HUES48 (cell line): ENCODE data around the gene TUBGCP2.
"Not testable (repeated sequence)": the region's sequence is repeated elsewhere in the genome, so short reads cannot be mapped to it uniquely, and the experiment has no call there.

Source experiments
- H3K27ac ChIP-seq: one replicate; pipeline ENCODE4 v1.7.0; 2013; ENCODE audit warnings: low read depth, low read length, inconsistent platforms
- H3K27me3 ChIP-seq: 2 replicates; pipeline ENCODE4 v1.6.1; 2013; ENCODE audit warnings: mild to moderate bottlenecking, low read length; ENCODE audit not compliant: control insufficient read depth, insufficient read depth
- H3K36me3 ChIP-seq: 2 replicates; pipeline ENCODE4 v1.6.1; 2013; ENCODE audit warnings: low read length; ENCODE audit not compliant: control insufficient read depth, insufficient read depth
- H3K4me1 ChIP-seq: 2 replicates; pipeline ENCODE4 v1.6.1; 2013; ENCODE audit warnings: mild to moderate bottlenecking, low read length; ENCODE audit not compliant: control insufficient read depth, insufficient read depth
- H3K4me3 ChIP-seq: 2 replicates; pipeline ENCODE4 v1.5.1; 2013; ENCODE audit warnings: mild to moderate bottlenecking, low read depth, low read length
- H3K9ac ChIP-seq: 2 replicates; pipeline ENCODE4 v1.6.1; 2013; ENCODE audit warnings: mild to moderate bottlenecking, low read depth, low read length, moderate library complexity
- H3K9me3 ChIP-seq: 2 replicates; pipeline ENCODE4 v1.6.1; 2013; ENCODE audit warnings: low read length; ENCODE audit not compliant: control insufficient read depth, insufficient read depth

Gene TUBGCP2

DNA sequence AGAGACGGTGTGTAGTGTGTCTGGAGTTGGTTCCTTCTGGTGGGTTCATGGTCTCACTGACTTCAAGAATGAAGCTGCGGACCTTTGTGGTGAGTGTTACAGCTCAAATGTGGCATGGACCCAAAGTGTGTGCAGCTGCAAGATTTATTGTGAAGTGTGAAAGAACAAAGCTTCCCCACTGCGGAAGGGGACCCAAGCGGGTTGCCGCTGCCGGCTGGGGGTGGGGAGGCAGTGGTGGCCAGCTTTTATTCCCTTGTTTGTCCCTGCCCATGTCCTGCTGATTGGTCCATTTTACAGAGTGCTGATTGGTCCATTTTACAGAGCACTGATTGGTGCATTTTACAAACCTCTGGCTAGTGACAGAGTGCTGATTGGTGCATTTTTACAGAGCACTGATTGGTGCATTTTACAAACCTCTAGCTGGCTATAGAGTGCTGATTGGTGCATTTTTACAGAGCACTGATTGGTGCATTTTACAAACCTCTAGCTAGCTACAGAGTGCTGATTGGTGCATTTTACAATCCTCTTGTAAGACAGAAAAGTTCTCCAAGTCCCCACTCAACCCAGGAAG, 12.3 kb upstream of the TUBGCP2 start:
- not testable (repeated sequence) for H3K27ac ChIP-seq, H3K9me3 ChIP-seq, H3K9ac ChIP-seq, H3K36me3 ChIP-seq, H3K4me1 ChIP-seq, H3K4me3 ChIP-seq
- peaks cover 21% of the 10 kb centered on the region for H3K27me3 ChIP-seq

GRCh38 chr10:133318494-133319127, 9.9 kb upstream of the TUBGCP2 start:
- H3K27me3 ChIP-seq = peaks cover 9% of the 10 kb centered on the region
- H3K36me3 ChIP-seq = no peaks in the 10 kb centered on the region
- H3K27ac ChIP-seq = no peak overlapping the region
- no peaks in the 10 kb centered on the region for H3K4me1 ChIP-seq
- peak overlapping the region; percentile 56; the same call in 1 of the 2 replicates for H3K9ac ChIP-seq
- H3K9me3 ChIP-seq = no peaks in the 10 kb centered on the region
- H3K4me3 ChIP-seq = peak overlapping the region; percentile 72

DNA sequence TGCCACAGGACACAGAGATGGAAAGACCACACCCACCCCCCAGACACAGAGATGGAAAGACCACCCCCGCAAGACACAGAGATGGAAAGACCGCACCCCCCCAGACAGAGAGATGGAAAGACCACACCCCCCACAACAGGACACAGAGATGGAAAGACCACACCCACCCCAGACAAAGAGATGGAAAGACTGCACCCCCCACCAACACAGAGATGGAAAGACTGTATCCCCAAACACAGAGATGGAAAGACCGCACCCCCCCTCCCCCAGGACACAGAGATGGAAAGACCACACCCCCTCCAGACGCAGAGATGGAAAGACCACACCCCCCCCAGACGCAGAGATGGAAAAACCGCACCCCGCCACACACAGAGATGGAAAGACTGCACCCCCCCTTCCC, 8.1 kb upstream of the TUBGCP2 start:
- Histone ChIP-seq H3K27ac (no peak overlapping the region), H3K4me3 (no peak overlapping the region), H3K9ac (no peak overlapping the region), H3K36me3 (peaks cover 10% of the 10 kb centered on the region), H3K27me3 (peaks cover 9% of the 10 kb centered on the region), H3K4me1 (no peaks in the 10 kb centered on the region), H3K9me3 (no peaks in the 10 kb centered on the region)

GRCh38 chr10:133316266-133316665, 7.6 kb upstream of the TUBGCP2 start:
- peaks cover 14% of the 10 kb centered on the region for H3K36me3 ChIP-seq
- H3K9me3 ChIP-seq = no peaks in the 10 kb centered on the region
- H3K4me1 ChIP-seq = no peaks in the 10 kb centered on the region
- no peak overlapping the region for H3K27ac ChIP-seq
- H3K4me3 ChIP-seq = no peak overlapping the region
- no peak overlapping the region for H3K9ac ChIP-seq
- H3K27me3 ChIP-seq = peaks cover 9% of the 10 kb centered on the region

DNA sequence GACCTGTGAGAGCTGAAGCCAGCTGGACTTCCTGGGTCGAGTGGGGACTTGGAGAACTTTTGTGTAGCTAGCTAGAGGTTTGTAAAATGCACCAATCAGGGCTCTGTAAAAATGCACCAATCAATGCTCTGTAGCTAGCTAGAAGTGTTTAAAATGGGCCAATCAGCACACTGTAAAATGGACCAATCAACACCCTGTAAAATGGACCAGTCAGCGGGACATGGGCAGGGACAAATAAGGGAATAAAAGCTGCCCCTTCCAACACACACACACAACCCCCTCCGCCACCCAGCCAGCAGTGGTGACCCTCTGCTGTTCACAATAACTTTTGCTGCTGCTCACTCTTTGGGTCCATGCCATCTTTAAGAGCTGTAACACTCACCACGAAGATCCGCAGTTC, 7.2 kb upstream of the TUBGCP2 start:
- Histone ChIP-seq H3K9ac (no peak overlapping the region), H3K4me3 (no peak overlapping the region), H3K4me1 (no peaks in the 10 kb centered on the region), H3K27me3 (peaks cover 9% of the 10 kb centered on the region), H3K36me3 (peaks cover 18% of the 10 kb centered on the region), H3K9me3 (no peaks in the 10 kb centered on the region), H3K27ac (no peak overlapping the region)

- Histone ChIP-seq H3K27ac (no peak overlapping the region), H3K4me1 (no peaks in the 10 kb centered on the region), H3K36me3 (peaks cover 28% of the 10 kb centered on the region), H3K9me3 (no peaks in the 10 kb centered on the region), H3K9ac (no peak overlapping the region), H3K4me3 (no peak overlapping the region), H3K27me3 (peaks cover 9% of the 10 kb centered on the region)
These were observed 6.2 kb upstream of the TUBGCP2 start for GRCh38 chr10:133314911-133315310.

GRCh38 chr10:133313192-133313591, 4.5 kb upstream of the TUBGCP2 start:
- no peak overlapping the region for H3K27ac ChIP-seq
- H3K9ac ChIP-seq = no peak overlapping the region

GRCh38 chr10:133312769-133313145, 4.1 kb upstream of the TUBGCP2 start:
- no peak overlapping the region for H3K27ac ChIP-seq
- no peak overlapping the region for H3K9ac ChIP-seq
- no peak overlapping the region for H3K4me3 ChIP-seq
- no peaks in the 10 kb centered on the region for H3K27me3 ChIP-seq
- H3K36me3 ChIP-seq = peaks cover 32% of the 10 kb centered on the region
- H3K4me1 ChIP-seq = no peaks in the 10 kb centered on the region
- no peaks in the 10 kb centered on the region for H3K9me3 ChIP-seq

More at GRCh38 chr10:133313192-133313591, 4.5 kb upstream of the TUBGCP2 start:
- no peaks in the 10 kb centered on the region for H3K4me1 ChIP-seq
- peaks cover 32% of the 10 kb centered on the region for H3K36me3 ChIP-seq
- no peak overlapping the region for H3K4me3 ChIP-seq
- H3K27me3 ChIP-seq = no peaks in the 10 kb centered on the region
- no peaks in the 10 kb centered on the region for H3K9me3 ChIP-seq

GRCh38 chr10:133312016-133312768, 3.5 kb upstream of the TUBGCP2 start:
- no peaks in the 10 kb centered on the region for H3K4me1 ChIP-seq
- H3K9me3 ChIP-seq = no peaks in the 10 kb centered on the region
- H3K4me3 ChIP-seq = no peak overlapping the region
- no peak overlapping the region for H3K9ac ChIP-seq
- no peaks in the 10 kb centered on the region for H3K27me3 ChIP-seq
- H3K36me3 ChIP-seq = peaks cover 32% of the 10 kb centered on the region
- H3K27ac ChIP-seq = no peak overlapping the region

DNA sequence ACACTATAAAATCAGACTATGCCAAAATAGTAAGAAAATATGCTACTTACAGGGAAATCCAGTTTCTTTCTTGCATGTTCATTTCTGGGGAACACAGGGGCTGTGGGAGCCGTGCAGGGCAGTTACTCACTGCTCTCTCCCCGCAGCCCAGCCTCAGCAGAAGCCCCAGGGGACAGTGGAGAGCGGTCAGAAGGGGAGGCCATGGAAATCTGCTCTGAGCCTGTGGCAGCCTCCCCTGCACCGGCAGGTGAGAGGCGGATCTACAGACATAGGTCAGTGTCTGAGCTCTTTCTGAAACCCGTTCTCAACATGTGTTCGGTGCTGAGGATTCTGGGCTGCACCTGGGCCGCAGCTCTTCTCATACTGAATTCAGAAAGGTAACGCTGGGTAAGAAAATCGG, 2.9 kb upstream of the TUBGCP2 start:
- Histone ChIP-seq H3K9me3 (no peaks in the 10 kb centered on the region), H3K9ac (no peak overlapping the region), H3K4me3 (no peak overlapping the region), H3K27ac (no peak overlapping the region), H3K36me3 (peaks cover 32% of the 10 kb centered on the region), H3K27me3 (no peaks in the 10 kb centered on the region), H3K4me1 (no peaks in the 10 kb centered on the region)

DNA sequence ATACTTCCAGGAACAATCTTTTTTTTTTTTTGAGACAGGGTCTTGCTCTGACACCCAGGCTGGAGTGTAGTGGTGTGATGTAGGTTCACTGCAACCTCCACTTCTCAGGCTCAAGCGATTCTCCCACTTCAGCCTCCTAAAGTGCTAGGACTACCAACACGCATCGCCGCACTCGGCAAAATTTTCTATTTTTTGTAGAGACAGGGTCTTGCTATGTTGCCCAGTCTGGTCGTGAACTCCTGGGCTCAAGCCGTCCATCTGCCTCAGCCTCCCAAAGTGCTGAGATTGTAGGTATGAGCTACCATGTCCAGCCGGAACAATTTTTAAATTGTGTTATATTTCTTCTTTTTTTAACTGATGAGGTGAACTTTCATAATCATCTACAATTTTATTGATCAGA, 2.1 kb upstream of the TUBGCP2 start:
- H3K27ac ChIP-seq = no peak overlapping the region

More for the DNA sequence above, 2.1 kb upstream of the TUBGCP2 start:
- no peak overlapping the region for H3K9ac ChIP-seq
- H3K4me1 ChIP-seq = no peaks in the 10 kb centered on the region
- no peak overlapping the region for H3K4me3 ChIP-seq
- peaks cover 32% of the 10 kb centered on the region for H3K36me3 ChIP-seq
- no peaks in the 10 kb centered on the region for H3K27me3 ChIP-seq
- no peaks in the 10 kb centered on the region for H3K9me3 ChIP-seq
